NCI-H1092 treated with DMSO at 0.1 percent for 48 hours (cell line): ENCODE results near the gene ACOX3.
"Not testable (repeated sequence)": the region's sequence is repeated elsewhere in the genome, so short reads cannot be mapped to it uniquely, and the experiment has no call there.

Experiments
- DNase-seq: peaks from one replicate; lab custom pipeline; 2025; lab: John Stamatoyannopoulos, UW

Gene ACOX3

GRCh38 chr4:8433136-8433535 lies 7.4 kb downstream of the ACOX3 start:
- no peak for DNase-seq

GRCh38 chr4:8431553-8431952 lies 9.0 kb downstream of the ACOX3 start:
- no peak for DNase-seq

GRCh38 chr4:8428288-8429097 lies 12.0 kb downstream of the ACOX3 start:
- DNase-seq = peak; percentile 68

GRCh38 chr4:8427761-8428287 lies 12.7 kb downstream of the ACOX3 start:
- DNase-seq = no peak

GRCh38 chr4:8427262-8427661 lies 13.3 kb downstream of the ACOX3 start:
- no peak for DNase-seq

- DNase-seq = no peak
Measured at GRCh38 chr4:8422786-8423185, 17.7 kb downstream of the ACOX3 start.

GRCh38 chr4:8422327-8422726 lies 18.2 kb downstream of the ACOX3 start:
- DNase-seq = no peak

GRCh38 chr4:8420151-8420550 lies 20.4 kb downstream of the ACOX3 start:
- DNase-seq = not testable (repeated sequence)

GRCh38 chr4:8419222-8420041 lies 21.1 kb downstream of the ACOX3 start:
- DNase-seq = no peak

- DNase-seq = no peak
Measured at GRCh38 chr4:8417071-8417614, 23.4 kb downstream of the ACOX3 start.

GRCh38 chr4:8414377-8414776 lies 26.1 kb downstream of the ACOX3 start:
- no peak for DNase-seq

GRCh38 chr4:8412288-8412687 lies 28.2 kb downstream of the ACOX3 start:
- DNase-seq = no peak

GRCh38 chr4:8411351-8412180 lies 29.0 kb downstream of the ACOX3 start:
- DNase-seq = no peak

- peak; percentile 14 for DNase-seq
Measured at GRCh38 chr4:8410641-8411271, 29.8 kb downstream of the ACOX3 start.

GRCh38 chr4:8410066-8410625 lies 30.4 kb downstream of the ACOX3 start:
- no peak for DNase-seq

- no peak for DNase-seq
Measured at GRCh38 chr4:8409264-8410065, 31.1 kb downstream of the ACOX3 start.

- DNase-seq = no peak
Measured at GRCh38 chr4:8407756-8408155, 32.8 kb downstream of the ACOX3 start.

GRCh38 chr4:8407316-8407715 lies 33.2 kb downstream of the ACOX3 start:
- DNase-seq = no peak

GRCh38 chr4:8406887-8407286 lies 33.6 kb downstream of the ACOX3 start:
- DNase-seq = not testable (repeated sequence)

GRCh38 chr4:8405516-8405875 lies 35.0 kb downstream of the ACOX3 start:
- DNase-seq = no peak
